Raji (cell line): ENCODE measurements around the gene NFE2L1.

Source experiments
- POLR2A ChIP-seq: IDR thresholded peaks from 2 replicates; pipeline ENCODE4 v1.6.1; 2011; ENCODE audit warnings: low read depth, low read length, control low read depth; ENCODE audit not compliant: insufficient read depth

The NFE2L1 gene

DNA sequence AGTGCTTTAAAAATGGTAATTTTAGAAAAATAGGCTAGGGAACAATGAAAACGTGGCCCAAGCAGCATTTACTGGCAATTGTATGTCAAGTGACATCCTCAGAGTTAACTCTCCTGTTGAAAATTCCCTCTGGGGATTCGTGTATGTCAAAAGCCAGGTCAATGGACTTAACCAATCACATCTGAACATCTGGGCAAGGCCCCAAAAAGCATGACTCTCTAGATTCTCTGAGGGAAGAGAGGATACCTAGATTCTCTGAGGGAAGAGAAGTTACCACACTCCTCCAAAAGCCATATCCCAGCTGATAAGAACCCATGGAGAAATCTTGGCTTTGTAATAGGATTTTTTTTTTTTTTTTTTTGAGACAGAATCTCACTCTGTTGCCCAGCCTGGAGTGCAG is 23.5 kb downstream of the NFE2L1 start:
- TF ChIP-seq POLR2A = no peak

DNA sequence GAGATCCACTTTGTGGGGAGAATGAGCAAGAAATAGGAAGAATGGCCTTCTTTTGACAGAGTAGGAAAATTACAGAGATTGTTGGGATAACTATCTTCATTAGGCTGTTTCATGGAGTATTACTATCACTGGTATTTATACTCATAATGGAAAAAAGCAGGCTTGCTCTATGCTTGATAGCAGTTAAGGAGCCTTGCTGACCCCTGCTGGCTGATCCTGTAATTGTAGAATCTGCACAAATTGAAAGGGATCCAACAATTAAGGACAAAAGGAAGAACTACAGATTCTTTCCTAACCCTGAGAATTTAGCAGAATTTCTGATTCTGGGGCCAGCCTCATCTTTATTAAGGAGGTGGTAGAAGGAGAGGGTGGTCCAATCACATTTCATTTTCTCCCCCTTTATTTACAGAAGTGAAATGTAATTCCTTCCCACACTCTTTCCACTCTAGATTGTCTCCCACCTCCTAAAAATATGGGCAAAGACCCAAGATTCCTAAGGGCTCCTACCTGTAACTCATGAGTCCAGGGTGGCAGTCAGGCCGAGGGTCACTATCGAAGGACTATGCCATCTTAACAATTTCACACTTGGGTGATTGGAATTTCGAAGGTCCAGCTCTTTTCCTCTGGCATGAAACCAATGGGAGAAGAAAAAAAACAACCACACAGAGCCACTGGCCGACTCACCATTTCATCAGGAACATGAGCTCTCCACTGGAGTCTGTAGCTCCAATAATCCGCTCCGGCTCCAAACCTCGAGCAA is 26.3 kb downstream of the NFE2L1 start:
- no peak for TF ChIP-seq POLR2A

DNA sequence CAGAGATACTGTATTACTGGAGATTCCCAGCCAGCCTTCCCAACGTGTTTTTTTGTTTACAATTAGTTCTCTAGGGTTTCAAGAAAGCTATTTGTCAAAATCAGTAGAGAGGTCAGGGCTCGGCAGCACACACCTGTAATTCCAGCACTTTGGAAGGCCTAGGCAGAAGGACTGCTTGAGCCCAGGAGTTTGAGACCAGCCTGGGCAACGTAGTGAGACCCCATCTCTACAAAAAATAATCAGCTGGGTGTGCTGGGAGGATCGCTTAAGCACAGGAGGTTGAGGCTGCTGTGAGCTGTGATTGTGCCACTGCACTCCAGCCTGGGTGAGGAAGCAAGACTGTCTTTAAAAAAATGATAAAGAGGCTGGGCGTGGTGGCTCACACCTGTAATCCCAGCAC is 33.7 kb downstream of the NFE2L1 start:
- TF ChIP-seq POLR2A = no peak

DNA sequence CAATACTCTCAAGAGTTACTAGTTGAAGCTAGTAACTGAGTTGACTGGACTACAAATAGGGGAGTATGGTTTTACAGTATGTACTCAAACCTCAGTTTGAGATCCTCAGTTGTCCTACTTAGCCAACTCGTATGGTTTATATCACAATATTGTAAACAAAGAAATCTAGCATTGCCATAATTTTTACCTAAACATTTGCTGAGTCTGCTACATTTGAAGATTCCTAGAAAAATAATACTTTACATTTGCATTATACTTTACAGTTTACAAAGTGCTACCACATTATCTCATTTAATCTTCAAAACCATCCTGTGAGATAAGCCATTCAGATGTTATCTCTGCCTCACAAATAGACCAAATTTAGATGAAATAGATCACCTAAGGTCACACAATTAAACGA is 36.8 kb downstream of the NFE2L1 start:
- TF ChIP-seq POLR2A = no peak

GRCh38 chr17:48093341-48094045 is 45.3 kb downstream of the NFE2L1 start:
- no peak for TF ChIP-seq POLR2A

DNA sequence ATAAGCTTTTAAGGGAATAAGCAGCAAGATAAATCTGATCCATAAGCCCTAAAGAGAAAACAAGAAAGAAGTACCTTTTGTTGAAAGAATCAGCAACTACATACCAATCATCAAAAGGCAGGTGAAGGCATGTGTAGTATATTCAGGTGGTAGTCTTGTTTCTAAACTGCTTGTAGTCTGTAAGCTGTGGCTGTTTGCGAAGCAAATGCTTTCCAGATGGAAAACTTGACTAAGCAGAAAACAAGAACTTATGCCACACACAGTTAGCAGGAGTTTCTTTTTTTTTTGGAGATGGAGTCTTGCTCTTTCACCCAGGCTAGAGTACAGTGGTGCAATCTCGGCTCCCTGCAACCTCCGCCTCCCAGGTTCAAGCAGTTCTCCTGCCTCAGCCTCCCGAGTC is 47.5 kb downstream of the NFE2L1 start:
- TF ChIP-seq POLR2A = no peak

- no peak for TF ChIP-seq POLR2A
Observed at GRCh38 chr17:48100160-48100559, 52.0 kb downstream of the NFE2L1 start.

DNA sequence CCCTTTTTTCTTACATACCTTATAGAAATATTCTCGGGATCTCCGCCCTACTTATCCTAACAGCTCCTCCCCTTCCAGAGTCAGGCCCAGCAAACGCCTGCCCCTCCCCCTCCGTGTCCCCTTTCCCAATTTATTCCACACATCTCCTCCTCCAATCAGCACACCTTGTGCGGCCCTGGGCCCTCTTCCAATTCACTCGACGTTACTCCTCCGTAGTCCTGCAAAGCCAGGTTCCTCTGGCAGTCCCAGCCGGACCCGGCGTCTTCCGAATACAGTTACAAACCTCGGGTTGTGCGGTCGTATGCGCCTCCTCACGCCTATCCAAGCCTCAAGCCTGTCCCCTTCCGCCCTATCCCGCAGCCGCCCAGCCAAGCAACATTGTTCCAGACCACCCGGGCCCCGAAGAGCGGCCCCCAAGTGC is 52.4 kb downstream of the NFE2L1 start:
- TF ChIP-seq POLR2A = no peak

GRCh38 chr17:48101012-48101720 is 53.0 kb downstream of the NFE2L1 start, which contains the start of gene CBX1:
CBX1 (minus strand) TSS chr17:48101478; CDS start chr17:48077004, 24,474 bp downstream.
- TF ChIP-seq POLR2A = peak; percentile 77

DNA sequence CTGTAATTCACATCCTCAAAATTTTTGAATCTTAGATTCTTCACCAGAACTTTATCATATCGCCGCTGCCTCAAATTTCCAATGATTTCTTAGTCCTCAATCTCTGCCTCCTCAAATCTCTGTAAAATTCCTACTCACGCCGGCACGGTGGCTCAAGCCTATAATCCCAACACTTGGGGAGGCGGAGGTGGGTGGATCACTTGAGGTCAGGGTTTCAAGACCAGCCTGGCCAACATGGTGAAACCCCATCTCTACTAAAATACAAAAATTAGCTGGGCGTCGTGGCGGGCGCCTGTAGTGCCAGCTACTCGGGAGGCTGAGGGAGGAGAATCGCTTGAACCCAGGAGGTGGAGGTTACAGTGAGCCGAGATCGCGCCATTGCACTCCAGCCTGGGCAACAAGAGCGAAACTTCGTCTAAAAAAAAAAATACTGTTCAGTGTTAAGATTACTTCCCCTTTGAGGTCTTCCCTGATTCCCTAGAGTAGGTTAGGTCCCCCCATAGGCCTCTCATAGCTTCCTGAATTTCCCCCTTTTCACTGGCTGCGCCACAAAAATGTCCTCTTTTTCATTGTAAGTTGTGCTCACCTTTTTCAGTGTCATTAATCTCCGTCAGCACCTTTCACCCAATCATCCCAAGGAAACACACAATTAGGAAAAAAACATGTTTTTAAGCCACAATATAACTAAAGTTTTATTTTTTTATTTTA is 54.0 kb downstream of the NFE2L1 start:
- TF ChIP-seq POLR2A = no peak

DNA sequence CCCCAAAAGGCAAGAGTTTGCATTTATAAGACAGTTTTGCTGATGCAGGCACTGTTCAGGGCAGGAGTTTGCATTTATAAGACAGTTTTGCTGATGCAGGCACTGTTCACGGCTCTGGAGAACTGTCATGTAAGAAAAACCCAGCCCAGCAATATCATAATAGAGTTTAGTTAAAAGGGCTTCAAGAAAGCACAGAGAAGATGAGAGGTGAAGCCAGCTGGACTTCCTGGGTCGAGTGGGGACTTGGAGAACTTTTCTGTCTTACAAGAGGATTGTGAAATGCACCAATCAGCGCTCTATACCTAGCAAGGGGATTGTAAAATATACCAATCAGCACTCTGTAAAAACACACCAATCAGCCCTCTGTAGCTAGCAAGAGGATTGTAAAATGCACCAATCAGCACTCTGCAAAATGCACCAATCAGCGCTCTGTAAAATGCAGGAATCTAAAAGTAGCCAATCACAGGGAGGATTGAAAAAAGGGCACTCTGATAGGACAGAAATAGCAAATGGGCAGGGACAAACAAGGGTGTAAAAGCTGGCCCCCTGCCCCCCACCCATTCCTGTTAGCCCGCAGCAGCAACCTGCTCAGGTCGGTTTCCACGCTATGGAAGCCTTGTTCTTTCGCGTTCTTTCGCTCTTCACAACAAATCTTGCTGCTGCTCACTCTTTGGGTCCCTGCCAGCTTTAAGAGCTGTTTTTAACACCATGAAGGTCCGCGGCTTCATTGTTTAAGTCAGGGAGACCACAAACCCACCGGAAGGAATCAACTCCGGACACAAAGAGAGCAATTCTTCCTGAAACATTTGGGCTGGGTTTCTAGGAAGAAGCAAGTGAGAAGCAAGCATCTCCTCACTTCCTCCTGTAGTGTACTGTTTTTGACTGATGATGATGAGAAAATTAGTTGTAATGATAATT is 54.9 kb downstream of the NFE2L1 start:
- no peak for TF ChIP-seq POLR2A

DNA sequence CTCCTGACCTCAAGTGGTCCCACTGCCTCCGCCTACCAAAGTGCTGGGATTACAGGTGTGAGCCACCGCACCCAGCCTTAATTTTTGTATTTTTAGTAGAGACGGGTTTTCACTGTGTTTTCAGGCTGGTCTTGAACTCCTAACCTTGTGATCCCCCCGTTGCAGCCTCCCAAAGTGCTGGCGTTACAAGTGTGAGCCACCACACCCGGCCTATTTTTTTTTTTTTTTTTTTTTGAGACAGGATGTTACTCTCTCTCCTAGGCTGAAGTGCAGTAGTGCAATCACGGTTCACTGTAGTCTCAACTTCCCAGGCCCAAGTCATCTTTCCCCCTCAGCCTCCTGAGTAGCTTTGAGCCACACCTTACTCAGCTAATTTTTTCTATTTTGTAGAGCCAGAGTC is 56.3 kb downstream of the NFE2L1 start:
- no peak for TF ChIP-seq POLR2A

DNA sequence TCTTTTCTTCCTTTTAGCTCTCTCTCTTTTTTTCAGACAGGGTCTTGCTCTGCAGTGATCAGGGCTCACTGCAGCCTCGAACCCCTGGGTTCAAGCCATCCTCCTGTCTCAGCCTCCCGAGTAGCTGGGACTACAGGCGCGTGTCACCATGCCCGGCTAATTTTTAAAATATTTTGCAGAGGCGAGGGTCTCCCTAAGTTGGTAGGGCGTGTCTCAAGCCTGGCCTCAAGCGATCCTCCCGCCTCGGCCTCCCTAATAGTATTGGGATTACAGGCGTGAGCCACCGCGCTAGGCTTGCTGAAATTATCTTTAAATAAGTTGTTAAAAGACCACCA is 58.6 kb downstream of the NFE2L1 start:
- no peak for TF ChIP-seq POLR2A
